ENCODE results near the gene RIMBP2.

The RIMBP2 gene

GRCh38 chr12:130737731-130738130, 21.6 kb upstream of the RIMBP2 start:
- no peak for DNase-seq (ENCODE audit: low spot score)

GRCh38 chr12:130729344-130729743, 13.2 kb upstream of the RIMBP2 start:
- DNase-seq (ENCODE audit: low spot score), result no peak

GRCh38 chr12:130728158-130729058, 12.3 kb upstream of the RIMBP2 start:
- DNase-seq (ENCODE audit: low spot score), result no peak

- DNase-seq (ENCODE audit: low spot score), result no peak
Measured at GRCh38 chr12:130719263-130719859, 3.3 kb upstream of the RIMBP2 start.

GRCh38 chr12:130717752-130718151, 1.7 kb upstream of the RIMBP2 start:
- no peak for DNase-seq (ENCODE audit: low spot score)

- DNase-seq (ENCODE audit: low spot score), result no peak
Measured at GRCh38 chr12:130716969-130717366, 869 bp upstream of the RIMBP2 start.

- no peak for DNase-seq (ENCODE audit: low spot score)
Measured at GRCh38 chr12:130715150-130715997, 725 bp downstream of the RIMBP2 start.

- no peak for DNase-seq (ENCODE audit: low spot score)
Measured at GRCh38 chr12:130714591-130715149, 1.4 kb downstream of the RIMBP2 start.

- DNase-seq (ENCODE audit: low spot score), result no peak
Measured at GRCh38 chr12:130714091-130714590, 2.0 kb downstream of the RIMBP2 start.

GRCh38 chr12:130713581-130713991, 2.5 kb downstream of the RIMBP2 start:
- DNase-seq (ENCODE audit: low spot score), result no peak

- no peak for DNase-seq (ENCODE audit: low spot score)
Measured at GRCh38 chr12:130712346-130713065, 3.6 kb downstream of the RIMBP2 start.

- no peak for DNase-seq (ENCODE audit: low spot score)
Measured at GRCh38 chr12:130711756-130712155, 4.3 kb downstream of the RIMBP2 start.

- DNase-seq (ENCODE audit: low spot score), result no peak
Measured at GRCh38 chr12:130710733-130711080, 5.4 kb downstream of the RIMBP2 start.

- DNase-seq (ENCODE audit: low spot score), result no peak
Measured at GRCh38 chr12:130709971-130710732, 5.9 kb downstream of the RIMBP2 start.

GRCh38 chr12:130709151-130709970, 6.7 kb downstream of the RIMBP2 start:
- DNase-seq (ENCODE audit: low spot score), result no peak

- DNase-seq (ENCODE audit: low spot score), result no peak
Measured at GRCh38 chr12:130708648-130709047, 7.5 kb downstream of the RIMBP2 start.

GRCh38 chr12:130707571-130707891, 8.6 kb downstream of the RIMBP2 start:
- DNase-seq (ENCODE audit: low spot score), result no peak

GRCh38 chr12:130706885-130707570, 9.1 kb downstream of the RIMBP2 start:
- no peak for DNase-seq (ENCODE audit: low spot score)

GRCh38 chr12:130706311-130706710, 9.8 kb downstream of the RIMBP2 start:
- DNase-seq (ENCODE audit: low spot score), result no peak

All from RKO (cell line).